Left ventricle myocardium inferior (tissue), 1 donor: ENCODE measurements around the gene PLD4. TPM values are rescaled to one million over a fixed set of nuclear protein-coding genes. Genes with fewer than 3 reads are reported as not detected.
A peak's percentile ranks its signal among the peaks of the same experiment; 100 is the strongest.

Source experiments
- DNase-seq: peaks from one replicate; pipeline ENCODE4 v3.0.0-alpha.2; 2020
- H3K27ac ChIP-seq: fragments of 200-600 bp; replicated peaks from 2 replicates; pipeline ENCODE4 v1.8.0; 2021
- H3K27me3 ChIP-seq: fragments of 200-600 bp; 2 replicates; pipeline ENCODE4 v1.8.0; 2021; ENCODE audit warnings: low read depth
- H3K36me3 ChIP-seq: fragments of 200-600 bp; 2 replicates; pipeline ENCODE4 v1.8.0; 2021
- H3K4me1 ChIP-seq: fragments of 200-600 bp; 2 replicates; pipeline ENCODE4 v1.8.0; 2021
- H3K4me3 ChIP-seq: fragments of 200-600 bp; 2 replicates; pipeline ENCODE4 v1.8.0; 2021; ENCODE audit warnings: mild to moderate bottlenecking, moderate library complexity
- H3K9me3 ChIP-seq: fragments of 200-600 bp; replicated peaks from 2 replicates; pipeline ENCODE4 v1.8.0; 2021
- intact Hi-C: fragments of 100-400 bp; cut with micrococcal nuclease; formaldehyde crosslinking; loops from one replicate; pipeline ENCODE4 v1.11.0; 2022
- long read RNA-seq: library from polyadenylated mRNA; unstranded; transcript quantifications from one replicate; pipeline ENCODE4 v2.0.0, GENCODE V29; 2021
- total RNA-seq: library from RNA; stranded (reverse); fragmentation: NEBNext Ultra II Directional; extraction: Animal tissue kit (Norgen Biotek cat#: 25700); gene quantifications from one replicate; pipeline ENCODE4 v1.2.1, GENCODE V29; 2021
- TF ChIP-seq, protein P1 (sequence below): fragments of 200-600 bp; IDR thresholded peaks from 2 replicates; pipeline ENCODE4 v1.8.0; 2021; ENCODE audit warnings: antibody characterized with exemption, mild to moderate bottlenecking, borderline replicate concordance
- donor health status: DM: no; HTN: yes; CAD: no; lungs with severe emphysema.

The PLD4 gene
- total RNA-seq = 0.44 TPM
- long read RNA-seq = 0 reads

DNA sequence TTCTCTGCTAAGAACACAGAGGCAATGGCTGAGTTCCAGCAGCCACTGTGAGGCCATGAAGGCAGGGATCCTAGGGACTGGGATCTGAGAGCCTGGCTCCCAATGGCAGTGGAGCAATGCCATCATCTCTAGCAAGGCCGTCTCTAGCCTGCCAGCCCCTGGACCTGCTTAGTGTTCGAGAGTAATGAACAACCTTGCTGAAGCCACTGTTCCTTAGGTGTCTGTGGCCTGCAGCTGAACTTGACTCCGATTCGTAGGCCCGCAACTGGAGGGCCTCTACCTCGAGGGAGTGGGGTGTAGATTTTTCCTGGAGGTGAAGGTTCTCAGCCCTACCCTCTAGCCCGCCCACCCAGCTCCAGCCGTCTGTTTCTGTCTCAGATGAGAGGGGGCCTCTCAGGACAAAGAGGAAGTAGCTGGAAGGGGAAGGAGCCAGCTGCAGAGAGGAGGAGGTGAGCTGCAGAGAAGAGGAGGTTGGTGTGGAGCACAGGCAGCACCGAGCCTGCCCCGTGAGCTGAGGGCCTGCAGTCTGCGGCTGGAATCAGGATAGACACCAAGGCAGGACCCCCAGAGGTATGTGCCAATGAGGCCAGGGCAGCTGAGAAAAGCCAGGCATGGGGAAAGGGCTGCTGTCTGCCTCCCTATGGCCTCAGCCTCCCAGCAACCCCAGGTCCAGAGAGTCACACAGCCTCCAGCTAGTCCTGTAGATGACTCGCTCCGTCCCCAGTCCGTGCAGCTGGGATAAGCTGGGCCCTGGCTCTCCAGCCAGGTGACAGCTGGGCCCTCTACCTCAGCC, at the start of gene PLD4:
PLD4 (plus strand) TSS at position 459 of the 793 bp plus-strand sequence. CDS start 2,262 bp downstream, outside the sequence.
- Histone ChIP-seq H3K36me3 (no peaks in the 10 kb centered on the region), H3K9me3 (peaks cover 9% of the 10 kb centered on the region), H3K27me3 (peaks cover 76% of the 10 kb centered on the region), H3K27ac (no peak within 1 kb of the TSS), H3K4me3 (no peak within 1 kb of the TSS), H3K4me1 (no peaks in the 10 kb centered on the region)
- intact Hi-C loops = no loop called here
- TF ChIP-seq, protein P1, sequence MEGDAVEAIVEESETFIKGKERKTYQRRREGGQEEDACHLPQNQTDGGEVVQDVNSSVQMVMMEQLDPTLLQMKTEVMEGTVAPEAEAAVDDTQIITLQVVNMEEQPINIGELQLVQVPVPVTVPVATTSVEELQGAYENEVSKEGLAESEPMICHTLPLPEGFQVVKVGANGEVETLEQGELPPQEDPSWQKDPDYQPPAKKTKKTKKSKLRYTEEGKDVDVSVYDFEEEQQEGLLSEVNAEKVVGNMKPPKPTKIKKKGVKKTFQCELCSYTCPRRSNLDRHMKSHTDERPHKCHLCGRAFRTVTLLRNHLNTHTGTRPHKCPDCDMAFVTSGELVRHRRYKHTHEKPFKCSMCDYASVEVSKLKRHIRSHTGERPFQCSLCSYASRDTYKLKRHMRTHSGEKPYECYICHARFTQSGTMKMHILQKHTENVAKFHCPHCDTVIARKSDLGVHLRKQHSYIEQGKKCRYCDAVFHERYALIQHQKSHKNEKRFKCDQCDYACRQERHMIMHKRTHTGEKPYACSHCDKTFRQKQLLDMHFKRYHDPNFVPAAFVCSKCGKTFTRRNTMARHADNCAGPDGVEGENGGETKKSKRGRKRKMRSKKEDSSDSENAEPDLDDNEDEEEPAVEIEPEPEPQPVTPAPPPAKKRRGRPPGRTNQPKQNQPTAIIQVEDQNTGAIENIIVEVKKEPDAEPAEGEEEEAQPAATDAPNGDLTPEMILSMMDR = no peak
- DNase-seq = no peak

GRCh38 chr14:104875412-104875751, 49.3 kb upstream of the PLD4 start:
- no peaks in the 10 kb centered on the region for H3K9me3 ChIP-seq
- intact Hi-C loops = no loop called here
- TF ChIP-seq, protein P1 = no peak
- no peak overlapping the region for H3K4me3 ChIP-seq
- H3K27ac ChIP-seq = no peak overlapping the region
- H3K36me3 ChIP-seq = peaks cover 14% of the 10 kb centered on the region
- DNase-seq = peak; percentile 5
- peaks cover 4% of the 10 kb centered on the region for H3K27me3 ChIP-seq
- peaks cover 6% of the 10 kb centered on the region for H3K4me1 ChIP-seq

DNA sequence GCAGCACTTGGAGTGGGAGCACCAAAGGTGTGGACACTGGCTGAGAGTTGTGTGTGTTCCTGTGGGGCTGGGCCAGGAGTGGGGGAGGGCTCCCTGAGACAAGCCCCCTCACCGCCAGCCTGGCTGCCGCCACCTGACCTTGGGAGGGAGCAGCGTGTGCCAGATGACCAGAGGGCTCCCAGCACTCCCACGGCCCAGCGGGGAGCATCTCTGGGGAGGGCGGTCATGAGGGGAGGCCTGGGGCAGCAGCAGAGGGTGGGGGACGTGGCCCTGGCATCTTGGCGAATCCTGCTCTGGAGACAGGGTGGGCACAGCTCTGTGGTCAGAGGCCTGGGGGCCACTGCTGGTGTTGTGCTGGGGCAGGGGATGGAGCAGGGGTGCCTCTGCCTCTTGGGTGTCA, 48.9 kb upstream of the PLD4 start:
- H3K4me1 ChIP-seq = peaks cover 9% of the 10 kb centered on the region
- peak; percentile 14 for DNase-seq
- no peaks in the 10 kb centered on the region for H3K9me3 ChIP-seq
- intact Hi-C loops = no loop called here
- H3K27ac ChIP-seq = no peak overlapping the region
- peaks cover 18% of the 10 kb centered on the region for H3K36me3 ChIP-seq
- no peaks in the 10 kb centered on the region for H3K27me3 ChIP-seq
- no peak overlapping the region for H3K4me3 ChIP-seq
- TF ChIP-seq, protein P1 = no peak

DNA sequence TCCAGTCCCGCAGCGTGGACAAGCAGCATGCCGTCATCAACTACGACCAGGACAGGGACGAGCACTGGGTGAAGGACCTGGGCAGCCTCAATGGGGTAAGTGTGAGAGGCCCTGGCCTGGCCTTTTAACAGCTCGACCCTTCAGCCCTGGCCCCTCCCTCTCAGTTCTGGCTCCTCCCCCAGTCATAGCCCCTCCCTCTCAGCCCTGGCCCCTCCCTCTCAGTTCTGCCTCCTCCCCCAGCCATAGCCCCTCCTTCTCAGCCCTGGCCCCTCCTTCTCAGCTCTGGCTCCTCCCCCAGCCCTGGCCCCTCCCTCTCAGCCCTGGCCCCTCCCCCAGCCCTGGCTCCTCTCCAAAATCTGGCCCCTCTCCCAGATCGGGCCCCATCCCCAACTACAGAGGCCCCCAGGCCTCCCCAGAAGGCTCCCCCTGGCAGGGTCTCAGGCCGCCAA, 48.4 kb upstream of the PLD4 start:
- TF ChIP-seq, protein P1 = no peak
- no peak for DNase-seq
- intact Hi-C loops = no loop called here
- no peak overlapping the region for H3K4me3 ChIP-seq
- H3K36me3 ChIP-seq = peaks cover 18% of the 10 kb centered on the region
- no peak overlapping the region for H3K27ac ChIP-seq
- peaks cover 14% of the 10 kb centered on the region for H3K4me1 ChIP-seq
- no peaks in the 10 kb centered on the region for H3K27me3 ChIP-seq
- no peaks in the 10 kb centered on the region for H3K9me3 ChIP-seq

DNA sequence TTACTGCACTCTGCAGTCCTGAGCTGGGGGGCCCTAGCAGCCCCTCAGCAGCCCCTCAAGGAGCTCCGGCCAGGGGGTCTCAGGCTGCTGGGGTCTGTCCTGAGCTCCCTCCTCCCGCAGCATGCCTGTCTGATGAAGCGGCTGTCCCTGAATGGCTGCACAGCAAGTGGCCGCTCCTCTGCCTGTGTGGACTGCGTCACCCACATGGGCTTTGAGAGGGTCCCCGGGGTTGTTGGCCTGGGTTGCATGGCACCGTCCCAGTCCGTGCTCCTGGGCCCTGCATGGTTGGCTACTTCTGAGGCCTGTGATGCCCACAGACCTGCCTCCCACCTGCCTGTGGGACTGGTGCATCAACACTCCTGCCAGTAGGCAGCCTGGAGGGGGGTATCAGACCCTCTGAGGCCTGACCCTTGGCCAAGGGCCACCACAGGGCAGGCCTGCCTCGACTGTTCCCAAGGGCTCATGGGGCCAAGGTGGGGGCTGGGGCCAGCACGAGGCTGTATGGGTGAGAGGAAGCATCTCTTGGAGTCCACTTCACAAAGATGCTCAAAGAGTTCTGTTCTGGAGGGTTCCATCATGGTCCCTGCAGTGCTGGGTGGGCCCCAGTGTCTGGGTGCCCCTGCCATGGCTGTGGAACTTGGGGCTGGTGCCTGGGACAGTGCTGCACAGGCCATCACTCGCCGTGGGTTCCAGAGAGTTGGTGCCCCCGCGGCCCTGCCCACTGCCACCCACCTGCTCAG, 47.4 kb upstream of the PLD4 start:
- Histone ChIP-seq H3K4me1 (peaks cover 22% of the 10 kb centered on the region), H3K27ac (no peak overlapping the region), H3K27me3 (no peaks in the 10 kb centered on the region), H3K4me3 (no peak overlapping the region), H3K9me3 (no peaks in the 10 kb centered on the region), H3K36me3 (peaks cover 18% of the 10 kb centered on the region)
- TF ChIP-seq, protein P1 = no peak
- intact Hi-C loops = no loop called here
- peak; percentile 10 for DNase-seq
